PC-3 (cell line): ENCODE data around the gene ANXA9. TPM values are rescaled to one million over a fixed set of nuclear protein-coding genes. Genes with fewer than 3 reads are reported as not detected.

Experiments used
- ATAC-seq: fragments of 200-7000 bp; cut with Tn5 transposase; 2 replicates; pipeline ENCODE4 v1.9.1; 2020; ENCODE audit warnings: mild to moderate bottlenecking, moderate library complexity
- BruUV-seq: library from RNA; stranded (reverse); fragments of 400-500 nt; replicated peaks from 2 replicates; lab custom pipeline; 2021; lab: Mats Ljungman, UMichigan
- CTCF ChIA-PET: fragments of 300-600 bp; sonication (Branson Sonifier 250); formaldehyde crosslinking; loops from one replicate; lab custom pipeline; 2022; ENCODE audit warnings: antibody characterized with exemption; lab: Charles Lee
- POLR2A ChIA-PET: fragments of 300-600 bp; sonication (Branson Sonifier 250); formaldehyde crosslinking; loops from one replicate; lab custom pipeline; 2022; ENCODE audit warnings: antibody characterized with exemption; ENCODE audit not compliant: unreplicated experiment; lab: Charles Lee
- DNase-seq: peaks from one replicate; pipeline ENCODE4 v3.0.0-alpha.2; 2015
- H2AFZ ChIP-seq: fragments of 300-600 bp; sonication (generic); 2 replicates; pipeline ENCODE4 v1.6.0; 2016; ENCODE audit warnings: antibody characterized with exemption, low read length
- H3F3A ChIP-seq: fragments of 300-600 bp; sonication (generic); one replicate; pipeline ENCODE4 v1.6.0; 2017; ENCODE audit warnings: antibody characterized with exemption, low read length, control low read depth, mild to moderate bottlenecking; ENCODE audit not compliant: unreplicated experiment
- H3K27ac ChIP-seq: fragments of 300-600 bp; sonication (generic); 2 replicates; pipeline ENCODE4 v1.5.1; 2016; ENCODE audit warnings: mild to moderate bottlenecking, low read length
- H3K27me3 ChIP-seq: fragments of 300-600 bp; sonication (generic); 2 replicates; pipeline ENCODE4 v1.6.1; 2016; ENCODE audit warnings: low read length, mixed read lengths
- H3K36me3 ChIP-seq: fragments of 300-600 bp; sonication (generic); 2 replicates; pipeline ENCODE4 v1.6.1; 2016; ENCODE audit warnings: low read depth, mixed run types, low read length, mixed read lengths
- H3K4me1 ChIP-seq: fragments of 300-600 bp; sonication (generic); 2 replicates; pipeline ENCODE4 v1.5.1; 2016; ENCODE audit warnings: low read length; ENCODE audit not compliant: insufficient read depth
- H3K4me2 ChIP-seq: fragments of 300-600 bp; sonication (generic); 2 replicates; pipeline ENCODE4 v1.6.0; 2016; ENCODE audit warnings: low read length
- H3K4me3 ChIP-seq: fragments of 300-600 bp; sonication (generic); 2 replicates; pipeline ENCODE4 v1.5.1; 2016; ENCODE audit warnings: mild to moderate bottlenecking, low read length, mixed read lengths
- H3K79me2 ChIP-seq: fragments of 300-600 bp; sonication (generic); 2 replicates; pipeline ENCODE4 v1.6.1; 2017; ENCODE audit warnings: low read length, mixed read lengths
- H3K9ac ChIP-seq: fragments of 300-600 bp; sonication (generic); 2 replicates; pipeline ENCODE4 v1.6.0; 2016; ENCODE audit warnings: mild to moderate bottlenecking, low read length
- H3K9me2 ChIP-seq: fragments of 300-600 bp; sonication (generic); replicated peaks from 2 replicates; pipeline ENCODE4 v1.6.1; 2016; ENCODE audit warnings: mixed run types, low read length, mixed read lengths
- H3K9me3 ChIP-seq: fragments of 300-600 bp; sonication (generic); 2 replicates; pipeline ENCODE4 v1.6.1; 2016; ENCODE audit warnings: low read length, mixed read lengths
- H4K20me1 ChIP-seq: fragments of 300-600 bp; sonication (generic); 2 replicates; pipeline ENCODE4 v1.6.1; 2016; ENCODE audit warnings: low read length, mixed read lengths
- CTCF ChIP-seq: fragments of 300-600 bp; sonication (generic); conservative IDR thresholded peaks from 2 replicates; pipeline ENCODE4 v1.5.1; 2017; ENCODE audit warnings: antibody characterized with exemption, low read depth, mild to moderate bottlenecking, low read length
- EZH2 ChIP-seq: fragments of 300-600 bp; sonication (generic); IDR thresholded peaks from one replicate; pipeline ENCODE4 v1.6.1; 2017; ENCODE audit warnings: antibody characterized with exemption, mild to moderate bottlenecking, low read length; ENCODE audit not compliant: unreplicated experiment
- EZH2phosphoT487 ChIP-seq: fragments of 300-600 bp; sonication (generic); IDR thresholded peaks from 2 replicates; pipeline ENCODE4 v1.6.1; 2018; ENCODE audit warnings: mild to moderate bottlenecking, antibody characterized with exemption, low read length, borderline replicate concordance
- intact Hi-C: fragments of 100-400 bp; cut with micrococcal nuclease; formaldehyde crosslinking; loops from 2 replicates; pipeline ENCODE4 v1.9.0; 2023
- total RNA-seq: library from RNA; depleted of rRNA; stranded (reverse); fragments of >200 nt; gene quantifications from 2 replicates; pipeline ENCODE4 v1.2.3, GENCODE V29; 2014

ANXA9 gene
- total RNA-seq, 1 experiment from 2014 or later: 0.18 TPM

- Histone ChIP-seq H3K27me3 (no peaks in the 10 kb centered on the region), H3K27ac (no peak overlapping the region), H3K9me2 (no peaks in the 10 kb centered on the region), H3K36me3 (no peaks in the 10 kb centered on the region; the same call in 1 of the 2 replicates), H3F3A (no peaks in the 10 kb centered on the region), H3K79me2 (no peaks in the 10 kb centered on the region), H4K20me1 (no peaks in the 10 kb centered on the region), H3K4me1 (peaks cover 5% of the 10 kb centered on the region), H3K4me2 (no peak overlapping the region), H3K4me3 (no peak overlapping the region), H3K9me3 (no peaks in the 10 kb centered on the region), H2AFZ (no peak overlapping the region), H3K9ac (no peak overlapping the region)
- POLR2A ChIA-PET: no interaction called here
- ATAC-seq (no peak), DNase-seq (no peak)
- TF ChIP-seq CTCF: no peak
- no peak for TF ChIP-seq EZH2
- no peak for TF ChIP-seq EZH2phosphoT487
- CTCF ChIA-PET: no interaction called here
- intact Hi-C loops: no loop called here
- no TSS peak for BruUV-seq
These were observed 54.9 kb downstream of the ANXA9 start for GRCh38 chr1:151037032-151037431.

- CTCF ChIA-PET: no interaction called here
- no peaks in the 10 kb centered on the region for H3F3A ChIP-seq
These were observed 57.4 kb downstream of the ANXA9 start for GRCh38 chr1:151039521-151039920.

More at GRCh38 chr1:151039521-151039920, 57.4 kb downstream of the ANXA9 start:
- no TSS peak for BruUV-seq
- no peak for ATAC-seq
- intact Hi-C loops: no loop called here
- POLR2A ChIA-PET: no interaction called here
- Histone ChIP-seq H3K4me2 (no peak overlapping the region), H3K79me2 (no peaks in the 10 kb centered on the region), H3K4me3 (no peak overlapping the region), H3K9me3 (no peaks in the 10 kb centered on the region), H3K27me3 (no peaks in the 10 kb centered on the region), H4K20me1 (no peaks in the 10 kb centered on the region), H3K4me1 (peaks cover 5% of the 10 kb centered on the region), H3K9me2 (no peaks in the 10 kb centered on the region), H3K9ac (no peak overlapping the region), H3K36me3 (no peaks in the 10 kb centered on the region; the same call in 1 of the 2 replicates), H2AFZ (no peak overlapping the region), H3K27ac (no peak overlapping the region)
- TF ChIP-seq EZH2phosphoT487 (no peak), EZH2 (no peak), CTCF (no peak)
- no peak for DNase-seq
